RPMI7951 (cell line): ENCODE measurements around the gene SPAAR. TPM values are rescaled to one million over a fixed set of nuclear protein-coding genes. Genes with fewer than 3 reads are reported as not detected.
"Not testable (repeated sequence)": the region's sequence is repeated elsewhere in the genome, so short reads cannot be mapped to it uniquely, and the experiment has no call there.

Experiments used
- DNase-seq: peaks from one replicate; pipeline ENCODE4 v3.0.0-alpha.2; 2012; ENCODE audit warnings: low read depth
- total RNA-seq: library from RNA; depleted of rRNA; stranded (reverse); fragments of >200 nt; shearing (Covaris generic); gene quantifications from 2 replicates; pipeline ENCODE4 v1.2.3, GENCODE V29; 2014

The SPAAR gene
- total RNA-seq, 1 experiment from 2014 or later: not detected

GRCh38 chr9:35923598-35923926, 14.3 kb downstream of the SPAAR start:
- no peak for DNase-seq

GRCh38 chr9:35923927-35924763, 14.9 kb downstream of the SPAAR start:
- DNase-seq: peak; percentile 96

GRCh38 chr9:35928591-35929452, 19.5 kb downstream of the SPAAR start:
- DNase-seq: no peak

- no peak for DNase-seq
Measured at GRCh38 chr9:35929453-35929718, 20.1 kb downstream of the SPAAR start.

- DNase-seq: no peak
Measured at GRCh38 chr9:35930521-35930920, 21.2 kb downstream of the SPAAR start.

GRCh38 chr9:35930989-35931388, 21.7 kb downstream of the SPAAR start:
- no peak for DNase-seq

- DNase-seq: no peak
Measured at GRCh38 chr9:35932735-35933134, 23.4 kb downstream of the SPAAR start.

GRCh38 chr9:35933550-35934067, 24.3 kb downstream of the SPAAR start:
- DNase-seq: no peak

- not testable (repeated sequence) for DNase-seq
Measured at GRCh38 chr9:35934069-35934468, 24.8 kb downstream of the SPAAR start.

GRCh38 chr9:35935261-35935660, 26.0 kb downstream of the SPAAR start:
- peak; percentile 31 for DNase-seq

- DNase-seq: peak; percentile 67
Measured at GRCh38 chr9:35935755-35936509, 26.6 kb downstream of the SPAAR start.

- no peak for DNase-seq
Measured at GRCh38 chr9:35937227-35937626, 27.9 kb downstream of the SPAAR start.

GRCh38 chr9:35938474-35939356, 29.4 kb downstream of the SPAAR start:
- DNase-seq: no peak

GRCh38 chr9:35939679-35940250, 30.5 kb downstream of the SPAAR start:
- DNase-seq: no peak

GRCh38 chr9:35940458-35941407, 31.4 kb downstream of the SPAAR start:
- DNase-seq: no peak

- no peak for DNase-seq
Measured at GRCh38 chr9:35942286-35942685, 33.0 kb downstream of the SPAAR start.

GRCh38 chr9:35944173-35944572, 34.9 kb downstream of the SPAAR start:
- DNase-seq: no peak

- DNase-seq: no peak
Measured at GRCh38 chr9:35944841-35945240, 35.6 kb downstream of the SPAAR start.

GRCh38 chr9:35945341-35946018, 36.2 kb downstream of the SPAAR start:
- peak; percentile 88 for DNase-seq
